K562 (cell line): ENCODE measurements around the gene NAA80. TPM values are rescaled to one million over a fixed set of nuclear protein-coding genes. Genes with fewer than 3 reads are reported as not detected.

ENCODE experiments used
- CBX5 ChIP-seq: IDR thresholded peaks from 2 replicates; pipeline ENCODE4 v1.6.1; 2014; ENCODE audit warnings: low read depth, borderline replicate concordance
- DLX4 ChIP-seq: fragments of 250-450 bp; sonication (Bioruptor Pico); IDR thresholded peaks from 2 replicates; pipeline ENCODE4 v1.6.1; 2021; ENCODE audit warnings: mild to moderate bottlenecking
- E2F6 ChIP-seq, 2 experiments: IDR thresholded peaks; 2 replicates each; pipeline ENCODE4 v1.6.1; 2011; ENCODE audit warnings: borderline replicate concordance in 1 of 2, control low read depth in 1 of 2, low read depth in 1 of 2, low read length in 1 of 2, mild to moderate bottlenecking in 1 of 2, mixed read lengths in 1 of 2, moderate library complexity in 1 of 2; ENCODE audit not compliant: insufficient read depth in 1 of 2, insufficient read length in 1 of 2, poor library complexity in 1 of 2, severe bottlenecking in 1 of 2; ENCODE audit errors: extremely low read depth in 1 of 2
- GATAD2B ChIP-seq: fragments of 450-650 bp; IDR thresholded peaks from 2 replicates; pipeline ENCODE4 v1.6.1; 2017; ENCODE audit warnings: mild to moderate bottlenecking, borderline replicate concordance
- HDGF ChIP-seq: fragments of 450-650 bp; IDR thresholded peaks from 2 replicates; pipeline ENCODE4 v1.6.1; 2016
- HMG20B ChIP-seq: fragments of 250-450 bp; sonication (Bioruptor Pico); IDR thresholded peaks from 2 replicates; pipeline ENCODE4 v1.5.0; 2021; ENCODE audit warnings: mild to moderate bottlenecking
- MTA3 ChIP-seq: fragments of 450-650 bp; formaldehyde crosslinking; IDR thresholded peaks from 2 replicates; pipeline ENCODE4 v1.6.1; 2017; ENCODE audit warnings: mild to moderate bottlenecking, borderline replicate concordance
- MXD1 ChIP-seq: fragments of 250-450 bp; sonication (Bioruptor Pico); IDR thresholded peaks from 2 replicates; pipeline ENCODE4 v1.8.0; 2021; ENCODE audit warnings: borderline replicate concordance, mild to moderate bottlenecking, moderate library complexity; ENCODE audit not compliant: poor library complexity, severe bottlenecking
- NONO ChIP-seq, 2 experiments: fragments of 200-400 bp in 1 of 2; fragments of 450-650 bp in 1 of 2; formaldehyde crosslinking in 1 of 2; IDR thresholded peaks; 2 replicates each; pipeline ENCODE4 v1.6.1; 2017; ENCODE audit warnings: low read depth in 2 of 2, mild to moderate bottlenecking in 2 of 2, moderate library complexity in 2 of 2, low read length in 1 of 2
- PHF20 ChIP-seq: fragments of 450-650 bp; IDR thresholded peaks from 2 replicates; pipeline ENCODE4 v1.6.1; 2018; ENCODE audit not compliant: partially characterized antibody
- PRDM10 ChIP-seq: fragments of 450-650 bp; IDR thresholded peaks from 2 replicates; pipeline ENCODE4 v1.6.1; 2018; ENCODE audit not compliant: partially characterized antibody
- SNAPC5 ChIP-seq: fragments of 250-450 bp; sonication (Bioruptor Pico); IDR thresholded peaks from 2 replicates; pipeline ENCODE4 v1.8.0; 2021; ENCODE audit warnings: moderate library complexity, mild to moderate bottlenecking, inconsistent platforms
- SRF ChIP-seq, 2 experiments: fragments of 250-450, 450-650 bp in 1 of 2; sonication (Bioruptor Pico) in 1 of 2; sonication (generic) in 1 of 2; formaldehyde crosslinking; IDR thresholded peaks; 2 replicates each; pipeline versions ENCODE4 v1.5.0 to v1.5.1; 2020 to 2022; ENCODE audit warnings: mild to moderate bottlenecking in 1 of 2, missing genetic modification reagents in 1 of 2
- TARDBP ChIP-seq: fragments of 450-650 bp; IDR thresholded peaks from 2 replicates; pipeline ENCODE4 v1.6.1; 2016
- TCFL5 ChIP-seq: fragments of 250-450 bp; sonication (Bioruptor Pico); conservative IDR thresholded peaks from 2 replicates; pipeline ENCODE4 v1.6.1; 2021; ENCODE audit warnings: mild to moderate bottlenecking, moderate library complexity, matching md5 sums
- THAP12 ChIP-seq: fragments of 250-450 bp; sonication (Bioruptor Pico); IDR thresholded peaks from 2 replicates; pipeline ENCODE4 v1.9.0; 2021; ENCODE audit warnings: mild to moderate bottlenecking, inconsistent platforms
- ZFPM2 ChIP-seq: fragments of 250-450 bp; sonication (Bioruptor Pico); IDR thresholded peaks from 2 replicates; pipeline ENCODE4 v1.5.1; 2022; ENCODE audit warnings: mild to moderate bottlenecking
- ZNF124 ChIP-seq: sonication (generic); formaldehyde crosslinking; IDR thresholded peaks from 2 replicates; pipeline ENCODE4 v1.8.1; 2022; ENCODE audit warnings: missing genetic modification reagents
- ZNF146 ChIP-seq: IDR thresholded peaks from one replicate; pipeline ENCODE4 v1.6.1; 2018; ENCODE audit warnings: missing compliant biosample characterization; ENCODE audit not compliant: unreplicated experiment
- ZNF324 ChIP-seq: fragments of 250-450 bp; sonication (Bioruptor Pico); IDR thresholded peaks from 2 replicates; pipeline ENCODE4 v1.4.0; 2020; ENCODE audit warnings: mild to moderate bottlenecking
- ZNF76 ChIP-seq: fragments of 250-450 bp; sonication (Bioruptor Pico); IDR thresholded peaks from 2 replicates; pipeline ENCODE4 v1.4.0; 2020; ENCODE audit warnings: mild to moderate bottlenecking, moderate library complexity, borderline replicate concordance
- polyA plus RNA-seq, 8 experiments: library from polyadenylated mRNA; depleted of rRNA in 4 of 8; stranded (reverse) in 5 of 8; unstranded in 3 of 8; fragments of >200 nt; fragmentation: Nextera tagmentation in 2 of 8; fragmentation: Illumina TruSeq in 1 of 8; extraction: Ambion mirVana in 2 of 8; extraction: Trizol in 1 of 8; gene quantifications; 2 replicates each; pipeline versions ENCODE4 v1.2.1 to v1.2.3, GENCODE V29; 2011 to 2014; ENCODE audit warnings: inconsistent platforms in 1 of 8, missing spikeins in 1 of 8
- total RNA-seq, 7 experiments: library from RNA; depleted of rRNA in 6 of 7; stranded (reverse); fragments of >200 nt in 6 of 7; fragmentation: Illumina TruSeq in 2 of 7; extraction: Trizol in 2 of 7; gene quantifications; 2 replicates each; pipeline versions ENCODE4 v1.2.1 to v1.2.3, GENCODE V29; 2011 to 2021; ENCODE audit warnings: low replicate concordance in 1 of 7

The NAA80 gene
- total and polyA plus RNA-seq, 9 of the 15 experiments (the other 6 are each of a cell fraction or from before 2014, with no cell fraction given): 0.82 to 24.0 (median 8.6) TPM

GRCh38 chr3:50320853-50321335, 21.7 kb upstream of the NAA80 start (continued):
- TF ChIP-seq HMG20B (no peak), DLX4 (CRISPR knock-in tag) (no peak), ZNF146 (CRISPR knock-in tag) (no peak), ZNF124 (CRISPR knock-in tag) (no peak), THAP12 (no peak), ZNF76 (CRISPR knock-in tag) (no peak), SNAPC5 (CRISPR knock-in tag) (no peak), E2F6 (IDR thresholded peaks at IDR 0.05; ENCODE audit: borderline replicate concordance in 1 of 2, extremely low read depth in 1 of 2, insufficient read depth in 1 of 2, insufficient read length in 1 of 2, low read depth in 1 of 2, low read length in 1 of 2, poor library complexity in 1 of 2, severe bottlenecking in 1 of 2) (peak in 1 of 2 experiments; percentile 56), MXD1 (peak; percentile 52), SRF (CRISPR knock-in tag; IDR thresholded peaks at IDR 0.05) (no peak), TARDBP (no peak), PRDM10 (no peak), ZFPM2 (CRISPR knock-in tag) (no peak), ZNF324 (no peak), HDGF (no peak), MTA3 (0 out of 2 replicates have a peak, but pooled peaks have one; percentile 34), PHF20 (no peak), TCFL5 (CRISPR knock-in tag) (no peak), CBX5 (no peak), NONO (IDR thresholded peaks at IDR 0.05; ENCODE audit: low read depth in 2 of 2, low read length in 1 of 2) (no peak; a peak in 1 of 4 replicates), GATAD2B (peak; percentile 79; the same call in 1 of the 2 replicates)
